HG03025 (cell line): Measurements from ENCODE around the gene LOXL1.
"Not testable (repeated sequence)": the region's sequence is repeated elsewhere in the genome, so short reads cannot be mapped to it uniquely, and the experiment has no call there.

Experiments used
- ATAC-seq: cut with Tn5 transposase; IDR thresholded peaks from one replicate; pipeline ENCODE4 v1.9.1; 2021; ENCODE audit warnings: mild to moderate bottlenecking, moderate library complexity; ENCODE audit not compliant: unreplicated experiment, low FRiP score

The LOXL1 gene

GRCh38 chr15:73968461-73968860 lies 42.2 kb downstream of the LOXL1 start:
- ATAC-seq: no peak

- ATAC-seq: no peak
These were observed 43.0 kb downstream of the LOXL1 start for GRCh38 chr15:73969151-73969759.

- no peak for ATAC-seq
These were observed 46.9 kb downstream of the LOXL1 start for GRCh38 chr15:73972984-73973682.

GRCh38 chr15:73973683-73974200 lies 47.5 kb downstream of the LOXL1 start:
- ATAC-seq: not testable (repeated sequence)

GRCh38 chr15:73975440-73976125 lies 49.3 kb downstream of the LOXL1 start:
- ATAC-seq: not testable (repeated sequence)

- ATAC-seq: no peak
These were observed 52.6 kb downstream of the LOXL1 start for GRCh38 chr15:73978896-73979295.

- no peak for ATAC-seq
These were observed 53.4 kb downstream of the LOXL1 start for GRCh38 chr15:73979636-73980035.

- no peak for ATAC-seq
These were observed 55.5 kb downstream of the LOXL1 start for GRCh38 chr15:73981761-73982221.

GRCh38 chr15:73982222-73982962 lies 56.1 kb downstream of the LOXL1 start:
- no peak for ATAC-seq

- ATAC-seq: no peak
These were observed 57.0 kb downstream of the LOXL1 start for GRCh38 chr15:73983211-73983727.

- ATAC-seq: no peak
These were observed 57.5 kb downstream of the LOXL1 start for GRCh38 chr15:73983773-73984172.

GRCh38 chr15:73984208-73984979 lies 58.1 kb downstream of the LOXL1 start:
- ATAC-seq: no peak

GRCh38 chr15:73985101-73985873 lies 59.0 kb downstream of the LOXL1 start:
- no peak for ATAC-seq

- no peak for ATAC-seq
These were observed 60.0 kb downstream of the LOXL1 start for GRCh38 chr15:73986055-73986775.

GRCh38 chr15:73986776-73987056 lies 60.5 kb downstream of the LOXL1 start:
- ATAC-seq: no peak

- no peak for ATAC-seq
These were observed 61.0 kb downstream of the LOXL1 start for GRCh38 chr15:73987250-73987649.

GRCh38 chr15:73987681-73988444 lies 61.6 kb downstream of the LOXL1 start:
- no peak for ATAC-seq

GRCh38 chr15:73988445-73988969 lies 62.2 kb downstream of the LOXL1 start:
- ATAC-seq: no peak
